ENCODE data around the gene PI16.

The PI16 gene

GRCh38 chr6:37005061-37005810, 50.7 kb downstream of the PI16 start, which contains the start of gene FGD2:
Gene FGD2, plus strand, starts transcription at chr6:37005655. Its CDS starts 163 bp downstream, at chr6:37005818.
- no peak for DNase-seq

DNA sequence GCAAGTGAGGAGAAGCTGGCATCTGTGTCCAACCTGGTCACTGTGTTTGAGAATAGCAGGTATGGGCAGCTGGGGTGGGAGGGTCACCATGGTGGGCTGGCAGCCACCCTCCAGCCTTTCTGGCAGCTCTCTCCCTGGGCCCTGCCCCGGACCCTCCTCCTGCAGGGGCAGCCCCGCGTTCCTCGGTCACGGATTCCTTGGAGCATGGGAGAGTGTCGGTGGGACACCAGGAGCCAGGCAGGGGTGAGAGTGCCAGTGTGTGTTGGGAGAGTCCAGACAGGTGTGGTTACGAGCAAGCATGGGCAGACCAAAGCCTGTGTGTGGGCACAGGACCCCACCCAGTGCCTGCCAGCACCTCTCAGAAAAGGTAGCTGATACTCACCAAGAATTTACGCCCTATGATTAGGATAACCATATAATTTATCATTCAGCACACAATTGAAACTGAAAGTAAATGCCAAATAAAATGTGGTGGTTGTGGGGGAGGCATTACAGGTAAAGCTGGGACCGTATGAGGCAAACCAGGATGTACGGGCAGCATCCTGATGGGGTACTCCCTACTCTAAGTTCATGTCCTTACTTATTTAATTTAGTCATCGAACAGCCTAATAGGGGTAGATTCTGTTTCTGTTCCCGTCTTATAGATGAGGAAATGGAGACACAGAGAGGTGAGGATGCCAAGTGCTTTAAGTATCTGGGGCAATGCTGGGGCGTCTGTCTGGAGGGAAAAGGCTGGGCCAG, 51.5 kb downstream of the PI16 start:
- no peak for DNase-seq

- no peak for DNase-seq
These were observed 52.3 kb downstream of the PI16 start for GRCh38 chr6:37006793-37007339.

GRCh38 chr6:37007340-37008043, 53.0 kb downstream of the PI16 start:
- DNase-seq = no peak

- no peak for DNase-seq
These were observed 54.2 kb downstream of the PI16 start for GRCh38 chr6:37008484-37009465.

DNA sequence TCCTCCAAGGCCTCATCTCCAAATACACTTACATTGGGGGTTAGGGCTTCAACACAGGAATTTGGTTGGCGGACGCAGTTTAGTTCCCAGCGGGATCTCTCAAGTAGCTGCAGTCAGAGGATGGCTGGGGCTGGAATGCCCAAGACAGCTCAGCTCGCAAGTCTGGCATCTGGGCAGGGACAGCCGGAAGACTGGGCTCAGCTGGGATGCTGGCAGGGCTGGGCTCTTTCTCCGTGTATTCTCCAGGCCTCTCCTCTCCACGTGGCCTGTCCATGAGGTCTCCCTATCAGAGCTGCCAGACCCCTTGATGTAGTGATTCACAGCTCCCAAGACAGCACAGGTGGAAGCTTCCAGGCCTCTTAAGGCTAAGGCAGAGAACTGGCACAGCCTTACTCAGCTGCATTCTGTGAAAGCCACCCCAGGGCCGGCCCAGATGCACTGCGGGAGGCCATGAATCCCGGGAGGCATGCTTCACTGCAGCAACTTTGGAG, 55.9 kb downstream of the PI16 start:
- DNase-seq = no peak

DNA sequence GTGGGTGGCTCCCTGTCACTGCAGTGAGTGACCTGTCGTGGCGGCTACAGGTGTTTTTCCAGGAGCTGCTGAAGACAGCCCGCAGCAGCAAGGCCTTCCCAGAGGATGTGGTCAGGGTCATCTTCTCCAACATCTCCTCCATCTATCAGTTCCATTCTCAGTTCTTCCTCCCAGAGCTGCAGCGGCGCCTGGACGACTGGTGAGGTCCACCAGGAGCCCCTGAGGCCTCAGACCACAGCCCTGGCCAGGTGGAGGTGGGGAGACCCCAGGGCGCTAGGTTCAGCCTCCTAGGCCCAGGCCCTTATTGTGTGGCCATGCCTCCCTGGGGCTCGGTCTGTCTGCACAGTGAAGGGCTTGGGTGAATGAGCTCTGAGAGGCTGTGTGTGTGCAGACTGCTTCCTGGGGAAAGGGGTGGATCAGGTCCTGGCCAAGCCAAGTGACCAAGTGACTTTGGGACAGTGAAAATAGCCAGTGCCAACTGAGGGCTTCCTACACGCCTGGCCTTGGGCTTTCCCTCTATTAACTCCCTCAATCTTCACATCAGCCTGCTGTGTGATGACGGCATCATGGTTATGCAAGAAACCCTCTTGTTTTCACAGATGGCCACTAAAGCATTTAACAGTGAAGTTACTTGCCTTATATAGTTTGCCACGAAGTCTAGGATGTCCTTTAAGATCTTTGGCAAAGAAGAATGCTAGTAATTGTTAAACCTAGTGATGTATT, 57.3 kb downstream of the PI16 start:
- no peak for DNase-seq

- DNase-seq = no peak
These were observed 59.3 kb downstream of the PI16 start for GRCh38 chr6:37013516-37014491.

All from activated CD4-positive, alpha-beta T cell treated with anti-CD3 and anti-CD28 coated beads, Interleukin-2, amount 50 U/mL, for 1 hour (primary cell).